Fibroblast of skin of abdomen (primary cell): ENCODE results near the gene HIVEP3. TPM values are rescaled to one million over a fixed set of nuclear protein-coding genes. Genes with fewer than 3 reads are reported as not detected.
"Not testable (repeated sequence)": the region's sequence is repeated elsewhere in the genome, so short reads cannot be mapped to it uniquely, and the experiment has no call there.

Experiments
- DNase-seq: peaks from one replicate; pipeline ENCODE4 v3.0.0-alpha.2; 2013
- polyA plus RNA-seq, 2 experiments: library from polyadenylated mRNA; unstranded; fragments of 120-200 nt; gene quantifications; one replicate each; pipeline ENCODE4 v1.2.1, GENCODE V29; 2013; ENCODE audit not compliant: insufficient read length in 2 of 2

HIVEP3 gene
- 18.2 TPM for polyA plus RNA-seq (2013, experiment 1 of 2; ENCODE audit: insufficient read length)
- 19.7 TPM for polyA plus RNA-seq (2013, experiment 2 of 2; ENCODE audit: insufficient read length)

- DNase-seq = peak; percentile 37
Observed at GRCh38 chr1:41918450-41919043, at the start of gene HIVEP3. Gene HIVEP3 (minus strand): TSS chr1:41918922.

GRCh38 chr1:41964400-41964799 is 45.7 kb upstream of the HIVEP3 start:
- DNase-seq = no peak

GRCh38 chr1:41963636-41964035 is 44.9 kb upstream of the HIVEP3 start:
- DNase-seq = peak; percentile 30

- DNase-seq = no peak
Observed at GRCh38 chr1:41958015-41958673, 39.4 kb upstream of the HIVEP3 start.

GRCh38 chr1:41957568-41957967 is 38.8 kb upstream of the HIVEP3 start:
- peak; percentile 59 for DNase-seq

- peak; percentile 92 for DNase-seq
Observed at GRCh38 chr1:41955461-41956159, 36.9 kb upstream of the HIVEP3 start.

- peak; percentile 87 for DNase-seq
Observed at GRCh38 chr1:41954533-41954944, 35.8 kb upstream of the HIVEP3 start.

- no peak for DNase-seq
Observed at GRCh38 chr1:41953291-41953690, 34.6 kb upstream of the HIVEP3 start.

- no peak for DNase-seq
Observed at GRCh38 chr1:41952208-41952607, 33.5 kb upstream of the HIVEP3 start.

GRCh38 chr1:41951492-41951891 is 32.8 kb upstream of the HIVEP3 start:
- not testable (repeated sequence) for DNase-seq

- peak; percentile 27 for DNase-seq
Observed at GRCh38 chr1:41950820-41951219, 32.1 kb upstream of the HIVEP3 start.

GRCh38 chr1:41945946-41946345 is 27.2 kb upstream of the HIVEP3 start:
- DNase-seq = not testable (repeated sequence)

GRCh38 chr1:41943717-41944116 is 25.0 kb upstream of the HIVEP3 start:
- no peak for DNase-seq

GRCh38 chr1:41942278-41942677 is 23.6 kb upstream of the HIVEP3 start:
- no peak for DNase-seq

- no peak for DNase-seq
Observed at GRCh38 chr1:41941381-41941780, 22.7 kb upstream of the HIVEP3 start.

- no peak for DNase-seq
Observed at GRCh38 chr1:41939194-41939593, 20.5 kb upstream of the HIVEP3 start.

- peak; percentile 72 for DNase-seq
Observed at GRCh38 chr1:41936107-41936506, 17.4 kb upstream of the HIVEP3 start.

- DNase-seq = peak; percentile 68
Observed at GRCh38 chr1:41935226-41935625, 16.5 kb upstream of the HIVEP3 start.

- DNase-seq = no peak
Observed at GRCh38 chr1:41933106-41933505, 14.4 kb upstream of the HIVEP3 start.

GRCh38 chr1:41931578-41931977 is 12.9 kb upstream of the HIVEP3 start:
- no peak for DNase-seq

- no peak for DNase-seq
Observed at GRCh38 chr1:41927118-41927517, 8.4 kb upstream of the HIVEP3 start.

GRCh38 chr1:41925712-41926111 is 7.0 kb upstream of the HIVEP3 start:
- no peak for DNase-seq

- DNase-seq = no peak
Observed at GRCh38 chr1:41924911-41925310, 6.2 kb upstream of the HIVEP3 start.

- not testable (repeated sequence) for DNase-seq
Observed at GRCh38 chr1:41921271-41921670, 2.5 kb upstream of the HIVEP3 start.
